ENCODE data around the gene HYAL4.
"Not testable (repeated sequence)": the region's sequence is repeated elsewhere in the genome, so short reads cannot be mapped to it uniquely, and the experiment has no call there.

The HYAL4 gene

DNA sequence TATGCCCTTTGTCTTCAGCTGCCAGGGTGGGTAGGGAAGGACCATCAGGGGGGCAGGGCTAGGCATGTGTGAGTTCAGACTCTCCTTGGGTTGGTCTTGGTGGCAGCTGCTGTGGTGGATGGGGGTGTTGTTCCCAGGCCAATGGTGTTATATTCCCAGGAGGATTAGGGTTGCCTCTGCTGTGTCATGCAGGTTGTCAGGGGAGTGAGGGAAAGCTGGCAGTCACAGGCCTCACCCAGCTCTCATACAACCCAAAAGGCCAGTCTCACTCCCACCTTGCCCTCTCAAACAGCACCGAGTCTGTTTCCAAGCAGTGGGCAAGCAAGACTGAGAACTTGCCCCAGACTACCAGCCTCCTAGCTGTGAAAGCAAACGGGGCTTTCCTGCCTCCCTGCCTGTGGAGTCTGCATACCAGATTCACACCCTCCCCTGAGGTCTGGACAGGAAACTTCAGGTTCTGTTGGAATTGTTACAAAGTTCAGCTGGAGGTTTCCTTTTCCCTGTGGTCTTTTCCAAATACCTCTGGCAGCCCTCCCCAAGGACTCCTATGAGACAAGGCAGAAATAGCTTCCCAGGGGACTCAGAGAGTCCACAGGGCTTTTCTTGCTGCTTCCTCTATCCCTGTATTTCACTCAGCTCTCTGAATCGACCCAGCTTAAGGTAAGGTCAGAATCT, 1.4 kb downstream of the HYAL4 start:
- no peak for DNase-seq (ENCODE audit: low read depth in 2 of 2)

DNA sequence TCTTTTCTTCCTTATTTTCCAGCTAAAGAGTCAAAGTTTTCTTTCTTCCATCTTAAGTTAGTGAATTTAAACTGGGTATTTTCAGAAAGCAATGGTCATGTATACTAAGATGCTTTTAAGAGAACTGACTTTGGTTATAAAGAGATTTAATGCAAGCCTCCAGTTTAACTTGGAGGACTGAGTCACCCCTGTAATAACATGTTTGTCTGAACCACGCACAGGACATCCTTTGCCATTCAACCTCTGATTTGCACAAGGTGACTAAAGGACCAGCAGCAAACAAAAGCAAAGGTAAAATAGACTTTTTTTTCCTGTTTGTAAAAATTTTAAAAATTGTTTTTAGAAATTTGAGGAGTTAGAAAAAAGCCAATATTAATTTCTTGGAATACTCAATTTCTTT, 2.9 kb downstream of the HYAL4 start:
- DNase-seq (ENCODE audit: low read depth in 2 of 2), result no peak

DNA sequence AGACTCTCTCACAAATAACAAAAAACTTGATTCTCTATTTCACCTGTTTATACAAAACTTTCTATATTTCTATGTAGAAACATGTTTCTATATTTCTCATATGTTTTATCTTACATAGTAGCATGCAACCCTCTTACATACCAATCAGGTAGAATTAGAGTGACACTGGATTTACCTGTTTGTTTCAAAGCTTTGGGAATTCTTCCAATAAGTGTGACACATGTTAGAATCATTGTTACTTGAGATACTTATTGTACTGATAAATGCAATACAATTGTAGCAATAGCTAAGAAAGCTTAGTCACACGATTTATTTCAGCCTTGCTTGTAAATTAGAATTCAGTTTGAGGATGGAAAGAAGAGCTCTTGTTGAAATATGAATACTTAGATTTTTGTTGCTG, 4.9 kb downstream of the HYAL4 start:
- DNase-seq (ENCODE audit: low read depth in 2 of 2), result no peak

DNA sequence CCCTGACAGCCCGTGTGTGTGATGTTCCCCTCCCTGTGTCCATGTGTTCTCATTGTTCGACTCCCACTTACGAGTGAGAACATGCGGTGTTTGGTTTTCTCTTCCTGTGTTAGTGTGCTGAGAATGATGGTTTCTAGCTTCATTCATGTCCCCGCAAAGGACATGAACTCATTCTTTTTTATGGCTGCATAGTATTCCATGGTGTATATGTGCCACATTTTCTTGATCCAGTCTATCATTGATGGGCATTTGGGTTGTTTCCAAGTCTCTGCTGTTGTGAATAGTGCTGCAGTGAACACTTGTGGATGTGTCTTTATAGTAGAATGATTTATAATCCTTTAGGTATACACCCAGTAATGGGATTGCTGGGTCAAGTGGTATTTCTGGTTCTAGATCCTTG, 6.4 kb downstream of the HYAL4 start:
- not testable (repeated sequence) for DNase-seq (ENCODE audit: low read depth in 2 of 2)

DNA sequence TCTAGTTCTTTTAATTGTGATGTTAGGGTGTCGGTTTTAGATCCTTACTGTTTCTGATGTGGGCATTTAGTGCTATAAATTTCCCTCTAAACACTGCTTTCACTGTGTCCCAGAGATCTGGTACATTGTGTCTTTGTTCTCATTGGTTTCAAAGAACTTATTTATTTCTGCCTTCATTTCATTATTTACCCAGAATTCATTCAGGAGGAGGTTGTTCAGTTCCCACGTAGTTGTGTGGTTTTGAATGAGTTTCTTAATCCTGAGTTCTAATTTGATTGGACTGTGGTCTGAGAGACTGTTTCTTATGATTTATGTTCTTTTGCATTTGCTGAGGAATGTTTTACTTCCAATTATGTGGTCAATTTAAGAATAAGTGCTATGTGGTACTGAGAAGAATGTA, 9.3 kb downstream of the HYAL4 start:
- not testable (repeated sequence) for DNase-seq (ENCODE audit: low read depth in 2 of 2)

DNA sequence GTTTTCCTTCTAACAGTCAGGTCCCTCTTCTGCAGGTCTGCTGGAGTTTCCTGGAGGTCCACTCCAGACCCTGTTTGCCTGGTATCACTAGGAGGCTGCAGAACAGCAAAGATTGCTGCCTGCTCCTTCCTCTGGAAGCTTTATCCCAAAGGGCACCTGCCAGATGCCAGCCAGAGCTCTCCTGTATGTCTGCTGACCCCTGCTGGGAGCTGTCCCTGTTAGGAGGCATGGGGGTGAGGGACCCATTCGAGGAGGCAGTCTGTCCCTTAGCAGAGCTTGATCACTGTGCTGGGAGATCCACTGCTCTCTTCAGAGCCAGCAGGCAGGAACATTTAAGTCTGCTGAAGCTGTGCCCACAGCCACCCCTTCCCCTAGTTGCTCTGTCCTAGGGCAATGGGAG, 11.5 kb downstream of the HYAL4 start:
- not testable (repeated sequence) for DNase-seq (ENCODE audit: low read depth in 2 of 2)

DNA sequence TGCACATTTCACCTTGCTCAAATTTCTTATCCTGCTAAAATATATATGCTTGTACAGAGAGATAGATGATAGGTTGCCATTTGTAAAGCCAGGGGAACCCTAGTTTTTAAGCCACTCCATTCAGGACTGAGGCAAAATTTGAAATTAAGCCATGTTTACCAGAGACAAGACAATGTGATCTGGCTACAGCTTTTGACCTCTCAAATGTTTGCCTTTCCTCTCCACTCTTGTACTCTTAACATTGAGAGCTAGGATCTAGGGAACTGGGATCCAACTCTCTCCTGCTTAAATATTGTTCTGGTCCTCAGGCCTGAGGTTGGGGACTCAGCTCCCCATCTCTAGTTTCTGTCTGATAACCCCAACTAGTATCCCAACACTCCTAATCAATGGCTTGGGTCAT, 15.9 kb downstream of the HYAL4 start:
- no peak for DNase-seq (ENCODE audit: low read depth in 2 of 2)

DNA sequence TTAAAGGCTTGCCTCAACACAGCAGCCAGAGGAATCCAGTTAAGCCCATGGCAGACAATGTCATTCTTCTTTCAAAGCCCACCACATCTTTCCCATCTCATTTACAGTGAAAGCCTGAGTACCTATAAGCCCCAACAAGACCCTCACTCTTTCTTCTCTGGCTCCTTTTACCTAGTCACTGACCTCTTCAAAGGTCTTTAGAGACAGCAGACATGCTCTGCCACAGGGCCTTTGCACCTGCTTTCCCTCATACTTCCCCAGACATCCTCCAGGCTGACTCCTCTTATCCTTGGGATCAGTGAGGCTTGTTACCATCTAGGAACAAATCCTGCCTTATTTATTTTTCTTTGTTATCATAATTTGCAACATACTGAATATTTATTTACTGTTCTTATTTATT, 17.8 kb downstream of the HYAL4 start:
- DNase-seq (ENCODE audit: low read depth in 2 of 2), result no peak

DNA sequence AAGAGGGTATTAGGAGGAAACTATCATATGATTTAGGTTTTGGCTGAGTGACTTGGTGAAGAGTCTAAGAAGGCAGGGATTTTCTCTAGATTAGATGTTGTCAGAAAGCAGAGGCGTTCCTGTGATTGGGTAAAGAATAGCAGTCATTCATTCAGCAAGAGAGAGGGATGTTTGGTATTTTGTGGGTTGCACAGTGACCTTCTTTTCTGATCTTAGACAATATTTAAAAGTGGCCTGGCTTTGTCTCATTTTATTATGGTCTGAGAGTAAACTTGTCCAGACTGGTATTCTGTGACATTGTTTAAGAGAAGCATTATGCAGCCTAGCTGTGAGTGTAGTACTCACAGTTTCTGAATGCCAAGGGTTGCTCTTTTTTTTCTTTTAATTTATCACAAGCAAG, 18.5 kb downstream of the HYAL4 start:
- DNase-seq (ENCODE audit: low read depth in 2 of 2), result no peak

DNA sequence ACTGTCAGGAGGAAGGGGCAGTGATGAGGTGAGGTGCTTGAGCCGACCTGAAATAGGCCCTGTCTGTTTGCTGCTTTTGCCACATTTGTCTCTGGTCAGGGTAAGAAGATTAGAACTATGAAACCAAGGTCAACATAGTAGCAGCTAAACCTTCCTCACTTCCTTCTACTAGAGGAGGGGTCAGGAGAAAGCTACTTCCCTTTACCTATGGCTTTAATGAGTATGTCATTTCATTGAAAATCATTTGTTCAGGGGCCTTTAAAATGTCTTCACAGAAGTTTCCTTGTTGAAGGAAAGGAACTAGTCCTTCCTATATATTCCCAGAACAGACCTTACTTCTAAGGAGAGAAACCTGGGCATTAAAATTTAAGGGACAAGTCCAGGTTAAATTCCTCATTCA, 19.0 kb downstream of the HYAL4 start:
- no peak for DNase-seq (ENCODE audit: low read depth in 2 of 2)

DNA sequence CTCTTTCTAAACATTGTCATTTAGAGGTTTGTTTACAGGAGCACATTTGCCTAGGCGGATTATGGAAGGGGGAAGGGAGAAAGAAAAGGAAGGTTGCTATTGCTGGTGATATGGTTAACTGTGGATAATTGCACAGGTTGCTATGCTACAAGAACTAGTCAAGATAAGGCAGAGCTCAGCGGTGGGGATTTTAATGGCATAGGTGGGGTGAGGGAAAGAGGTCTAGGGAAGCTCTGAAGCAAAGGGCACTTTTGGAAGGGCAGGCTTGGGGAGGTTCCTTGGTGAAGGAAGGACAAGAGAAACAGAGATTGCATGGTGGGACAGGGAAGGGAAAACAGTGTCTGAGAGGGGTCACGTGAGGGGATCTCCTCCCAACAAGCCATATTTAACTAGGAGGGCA, 19.5 kb downstream of the HYAL4 start:
- DNase-seq (ENCODE audit: low read depth in 2 of 2), result no peak

DNA sequence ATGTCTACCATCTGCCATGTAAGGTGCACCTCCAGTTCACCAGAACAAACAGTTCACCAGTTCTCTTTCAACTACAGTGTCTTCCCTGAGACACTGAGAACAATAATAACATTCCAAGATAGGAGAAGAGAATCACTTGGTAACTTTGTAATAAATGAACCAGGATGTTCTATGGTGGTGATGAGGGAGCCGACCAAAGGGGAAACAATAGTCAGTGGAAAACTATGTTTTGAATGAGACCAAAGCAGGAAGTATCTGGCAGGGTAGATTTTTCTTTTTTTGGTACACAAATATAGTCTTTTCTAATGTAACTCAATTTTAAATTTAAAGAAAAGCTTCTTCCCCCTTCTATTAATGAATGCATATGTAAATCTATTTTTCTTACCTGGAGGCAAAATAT, 20.0 kb downstream of the HYAL4 start:
- no peak for DNase-seq (ENCODE audit: low read depth in 2 of 2)

DNA sequence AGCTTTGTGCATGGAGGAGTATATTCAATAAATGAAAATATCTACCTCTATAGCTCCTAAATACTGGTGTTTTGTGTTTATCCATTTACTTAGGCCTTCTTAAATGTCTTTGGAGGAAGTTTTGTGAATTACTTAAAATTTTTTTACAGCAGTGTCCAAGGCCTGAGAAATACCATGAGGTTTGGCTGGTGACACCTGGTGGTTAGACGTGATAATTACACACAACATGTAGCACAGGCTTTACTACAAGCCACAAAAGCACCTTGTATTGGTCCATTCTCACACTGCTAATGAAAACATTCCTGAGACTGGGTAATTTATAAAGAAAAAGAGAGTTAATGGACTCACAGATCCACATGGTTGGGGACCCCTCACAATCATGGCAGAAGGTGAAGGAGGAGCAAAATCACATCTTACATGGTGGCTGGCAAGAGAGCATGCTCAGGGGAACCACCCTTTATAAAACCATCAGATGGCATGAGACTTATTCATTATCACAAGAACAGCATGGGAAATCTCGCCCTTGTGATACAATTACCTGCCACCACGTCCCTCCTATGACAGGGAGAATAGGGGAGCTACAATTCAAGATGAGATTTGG, 20.6 kb downstream of the HYAL4 start:
- peak in 1 of 2 donors; percentile 3 for DNase-seq (ENCODE audit: low read depth in 2 of 2)

DNA sequence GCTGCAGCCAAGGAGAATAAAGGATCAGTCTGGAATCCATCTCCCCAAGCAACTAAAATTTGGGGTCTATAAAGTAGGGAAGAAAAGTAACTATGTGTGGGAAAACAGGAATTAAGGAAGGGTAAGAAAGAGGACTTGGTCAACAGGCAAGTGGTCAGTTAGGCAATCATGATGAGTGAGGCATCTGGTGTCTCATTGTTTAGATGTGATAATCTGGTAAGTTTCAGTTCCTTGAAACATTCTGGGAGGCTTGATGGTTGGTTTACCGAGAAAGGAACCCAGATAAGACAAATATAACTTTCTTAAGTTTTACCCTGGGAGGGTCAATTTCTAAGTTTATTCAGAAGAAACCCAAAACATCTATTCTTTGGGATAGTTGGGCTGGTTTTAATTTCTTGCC, 22.3 kb downstream of the HYAL4 start:
- no peak for DNase-seq (ENCODE audit: low read depth in 2 of 2)

DNA sequence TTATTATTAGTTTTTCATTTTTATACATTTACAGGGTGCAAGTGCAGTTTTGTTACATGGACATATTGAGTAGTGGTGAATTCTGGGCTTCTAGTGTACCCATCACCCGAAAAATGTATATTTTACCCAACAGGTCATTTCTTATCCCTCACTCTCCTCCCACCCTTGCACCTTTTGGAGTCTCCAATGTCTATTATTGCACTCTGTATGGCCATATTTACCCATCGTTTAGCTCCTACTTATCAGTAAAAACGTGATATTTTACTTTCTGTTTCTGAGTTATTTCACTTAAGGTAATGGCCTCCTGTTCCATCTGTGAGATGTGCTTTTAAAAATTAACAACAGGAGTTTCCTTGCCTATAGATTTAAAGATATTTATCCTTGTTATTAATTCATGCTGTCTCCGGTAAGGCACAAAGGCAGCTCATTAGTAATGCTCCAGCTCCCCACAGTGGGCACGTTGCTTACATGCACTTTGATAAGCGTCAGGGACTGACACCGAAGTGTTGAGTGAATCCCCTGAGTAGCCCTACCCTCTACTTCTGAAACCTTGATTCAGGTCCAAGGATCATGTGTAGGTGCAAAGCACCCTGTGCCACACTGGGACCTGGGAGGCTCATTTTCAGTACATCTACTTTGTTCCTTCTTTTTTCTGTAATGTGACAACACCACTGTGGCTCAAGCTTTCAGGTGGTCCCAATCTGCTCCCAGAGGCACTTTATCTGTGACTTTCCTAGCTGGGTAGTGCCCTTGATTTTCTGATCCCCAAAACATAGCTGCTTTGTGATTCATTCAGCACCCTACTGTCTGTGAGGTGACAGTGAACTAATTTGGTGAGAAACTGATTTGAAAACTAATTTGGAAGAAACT, 27.3 kb downstream of the HYAL4 start:
- DNase-seq (ENCODE audit: low read depth in 2 of 2), result peak in 1 of 2 donors; percentile 0

DNA sequence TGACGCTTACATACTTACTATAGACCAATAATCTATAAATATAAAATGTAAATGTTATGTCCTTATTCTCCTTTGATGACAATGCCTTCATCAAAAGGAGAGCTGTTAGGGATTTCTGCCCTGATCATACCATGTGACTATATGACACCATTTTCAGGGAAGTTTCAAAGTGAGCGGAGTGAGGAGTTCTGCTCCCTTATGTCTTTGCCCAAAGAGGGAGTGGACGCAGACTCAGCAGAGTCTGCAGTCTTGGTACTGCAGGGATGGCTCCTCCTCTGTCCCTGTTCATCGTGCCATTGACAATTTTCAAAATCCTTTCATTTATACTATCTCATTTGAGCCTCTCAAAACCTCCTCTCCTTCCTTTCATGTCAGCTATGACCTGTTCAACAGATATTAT, 27.9 kb downstream of the HYAL4 start:
- no peak for DNase-seq (ENCODE audit: low read depth in 2 of 2)

DNA sequence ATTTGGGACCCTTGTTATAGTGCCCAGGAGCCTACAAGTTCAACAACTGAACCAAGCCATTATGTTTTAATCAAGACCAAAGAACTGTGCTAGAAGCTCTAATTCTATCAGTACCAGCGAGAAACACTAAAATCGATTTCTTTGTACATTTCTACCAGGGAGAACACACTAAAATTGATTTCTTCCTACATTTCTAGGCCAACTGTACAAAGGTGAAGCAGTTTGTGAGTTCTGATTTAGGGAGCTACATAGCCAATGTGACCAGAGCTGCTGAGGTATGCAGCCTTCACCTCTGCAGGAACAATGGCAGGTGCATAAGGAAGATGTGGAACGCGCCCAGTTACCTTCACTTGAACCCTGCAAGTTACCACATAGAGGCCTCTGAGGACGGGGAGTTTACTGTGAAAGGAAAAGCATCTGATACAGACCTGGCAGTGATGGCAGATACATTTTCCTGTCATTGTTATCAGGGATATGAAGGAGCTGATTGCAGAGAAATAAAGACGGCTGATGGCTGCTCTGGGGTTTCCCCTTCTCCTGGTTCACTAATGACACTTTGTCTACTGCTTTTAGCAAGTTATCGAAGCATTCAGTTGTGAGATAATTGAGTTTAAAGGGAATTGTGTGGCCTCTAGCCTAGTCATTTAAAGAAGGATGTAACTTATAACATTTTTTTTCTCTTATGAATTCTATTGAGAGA, 31.7 kb downstream of the HYAL4 start:
- DNase-seq (ENCODE audit: low read depth in 2 of 2), result no peak

DNA sequence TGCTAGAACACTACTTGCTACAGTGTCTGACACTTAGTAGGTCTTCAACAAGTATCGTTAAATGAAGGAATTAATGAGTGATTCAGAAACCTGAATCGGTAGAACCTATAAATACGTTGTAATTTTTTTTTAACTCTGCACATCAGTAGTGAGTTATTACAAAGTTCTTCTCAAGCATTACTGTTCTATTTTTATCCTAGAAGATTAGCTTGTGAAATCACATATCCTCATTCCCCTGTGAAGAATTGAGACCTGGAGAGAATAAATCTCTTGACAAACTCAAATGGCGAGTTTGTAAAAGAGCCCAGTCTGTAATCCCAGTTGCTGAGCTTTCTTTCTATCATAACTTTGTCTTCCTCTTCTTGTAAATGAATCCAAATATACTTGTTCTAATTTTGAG, 34.7 kb downstream of the HYAL4 start:
- DNase-seq (ENCODE audit: low read depth in 2 of 2), result no peak

DNA sequence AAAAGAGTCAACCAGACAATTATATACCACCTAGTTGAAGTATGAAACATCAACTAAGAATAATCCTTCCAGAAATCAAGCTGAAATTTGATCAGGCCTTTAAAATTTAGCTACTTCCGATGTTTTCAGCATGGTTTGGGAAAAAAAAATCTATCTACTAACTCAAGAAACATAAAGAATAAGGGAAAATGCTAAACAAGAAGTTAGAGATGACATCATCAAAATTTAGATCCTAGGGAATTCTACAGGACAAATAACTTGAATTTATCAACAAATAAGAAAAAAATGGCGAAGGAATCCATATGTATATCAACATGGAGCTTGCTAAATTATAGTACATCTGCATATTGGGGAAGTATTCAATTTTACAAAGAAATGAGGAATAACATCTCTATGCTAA, 36.3 kb downstream of the HYAL4 start:
- no peak for DNase-seq (ENCODE audit: low read depth in 2 of 2)

DNA sequence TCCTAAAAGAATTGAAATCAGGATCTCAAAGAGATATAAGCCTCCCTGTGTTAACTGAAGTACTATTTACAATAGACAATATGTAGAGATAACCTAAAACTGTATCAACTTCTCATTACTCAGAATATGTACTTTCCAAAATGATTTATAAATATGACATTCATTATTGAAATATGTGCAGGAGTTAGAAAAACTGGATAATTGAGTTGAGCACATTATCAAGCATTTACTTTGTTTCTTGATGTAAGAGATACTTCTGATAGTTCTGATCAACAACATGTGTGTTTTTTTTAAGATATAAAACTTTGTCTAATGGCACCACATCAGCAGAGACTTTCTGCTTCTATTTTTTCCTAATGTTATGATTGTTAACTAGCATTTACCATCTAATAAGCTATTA, 38.2 kb downstream of the HYAL4 start:
- DNase-seq (ENCODE audit: low read depth in 2 of 2), result no peak

DNA sequence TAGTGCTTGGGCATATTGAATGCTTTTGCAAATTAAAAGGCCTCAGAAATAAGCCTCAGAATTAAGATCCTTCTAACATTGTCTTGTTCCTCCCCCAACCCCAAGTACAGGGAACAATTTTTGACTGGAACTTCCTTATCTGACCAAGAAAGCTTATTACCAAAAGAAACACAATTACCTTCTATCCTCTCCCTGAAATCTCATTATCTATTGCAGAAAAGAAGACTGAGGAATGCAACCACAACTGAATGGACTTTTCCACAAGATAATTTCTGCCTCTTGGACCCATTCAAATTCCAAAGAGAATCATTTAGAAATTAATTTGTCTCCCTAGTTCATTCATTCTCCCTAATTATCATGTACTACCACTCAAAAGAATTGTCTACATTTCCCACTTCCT, 43.2 kb downstream of the HYAL4 start:
- DNase-seq (ENCODE audit: low read depth in 2 of 2), result no peak

DNA sequence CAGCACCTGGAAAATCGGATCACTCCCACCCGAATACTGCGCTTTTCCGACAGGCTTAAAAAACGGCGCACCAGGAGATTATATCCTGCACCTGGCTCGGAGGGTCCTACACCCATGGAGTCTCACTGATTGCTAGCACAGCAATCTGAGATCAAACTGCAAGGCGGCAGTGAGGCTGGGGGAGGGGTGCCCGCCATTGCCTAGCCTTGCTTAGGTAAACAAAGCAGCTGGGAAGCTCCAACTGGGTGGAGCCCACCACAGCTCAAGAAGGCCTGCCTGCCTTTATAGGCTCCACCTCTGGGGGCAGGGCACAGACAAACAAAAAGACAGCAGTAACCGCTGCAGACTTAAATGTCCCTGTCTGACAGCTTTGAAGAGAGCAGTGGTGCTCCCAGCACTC, 49.8 kb downstream of the HYAL4 start:
- DNase-seq (ENCODE audit: low read depth in 2 of 2), result not testable (repeated sequence)

All from stimulated activated CD8-positive, alpha-beta memory T cell treated with anti-CD3 and anti-CD28 coated beads, Interleukin-7, amount 100 ng/mL, for 4 hours (primary cell).